HCT116 (cell line): Measurements from ENCODE around the gene EPC1.

ENCODE experiments used
- CTCF ChIP-seq, 3 experiments: fragments of 200-600 bp in 1 of 3; sonication (generic) in 1 of 3; IDR thresholded peaks in 2 of 3; conservative IDR thresholded peaks in 1 of 3; 2 replicates each; pipeline ENCODE4 v1.5.1; 2012 to 2017; ENCODE audit warnings: low read depth in 2 of 3, low read length in 2 of 3, antibody characterized with exemption in 1 of 3, borderline replicate concordance in 1 of 3, control low read depth in 1 of 3, mild to moderate bottlenecking in 1 of 3, mixed read lengths in 1 of 3, mixed run types in 1 of 3, moderate library complexity in 1 of 3; ENCODE audit not compliant: insufficient read depth in 1 of 3
- EZH2phosphoT487 ChIP-seq: fragments of 200-600 bp; IDR thresholded peaks from 2 replicates; pipeline ENCODE4 v1.6.1; 2018; ENCODE audit warnings: antibody characterized with exemption, borderline replicate concordance

DNA sequence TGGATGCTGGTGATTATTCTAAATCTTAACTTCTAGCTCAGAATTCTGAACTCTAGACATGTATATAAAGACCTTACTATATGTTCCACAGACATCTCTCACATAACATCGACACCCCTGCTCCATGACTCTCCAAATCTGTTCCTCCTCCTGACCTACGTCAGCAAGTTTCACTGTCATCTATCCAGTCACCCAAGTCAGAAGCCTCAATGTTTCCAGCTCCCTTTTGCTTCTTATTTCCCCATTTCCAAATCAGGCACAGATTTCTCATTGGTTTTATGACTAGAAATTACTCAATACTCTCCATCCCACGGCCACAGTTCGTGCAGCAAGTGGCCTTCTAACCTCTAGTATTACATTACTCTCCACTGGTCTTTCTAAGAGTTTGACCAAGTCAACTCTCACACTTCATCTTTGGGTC lies 28.5 kb downstream of the EPC1 start:
- no peak for TF ChIP-seq CTCF (IDR thresholded peaks at IDR 0.05 in 2 of 3, conservative IDR thresholded peaks at IDR 0.05 in 1 of 3; ENCODE audit: borderline replicate concordance in 1 of 3, insufficient read depth in 1 of 3, low read depth in 2 of 3, low read length in 2 of 3)
- TF ChIP-seq EZH2phosphoT487, result no peak
